NCI-H1436 treated with DMSO at 0.1 percent for 48 hours (cell line): Measurements from ENCODE around the gene DKK3.

Experiments used
- DNase-seq: peaks from one replicate; lab custom pipeline; 2025; lab: John Stamatoyannopoulos, UW

DKK3 gene

GRCh38 chr11:11967669-11968510, 40.5 kb downstream of the DKK3 start:
- DNase-seq: no peak

DNA sequence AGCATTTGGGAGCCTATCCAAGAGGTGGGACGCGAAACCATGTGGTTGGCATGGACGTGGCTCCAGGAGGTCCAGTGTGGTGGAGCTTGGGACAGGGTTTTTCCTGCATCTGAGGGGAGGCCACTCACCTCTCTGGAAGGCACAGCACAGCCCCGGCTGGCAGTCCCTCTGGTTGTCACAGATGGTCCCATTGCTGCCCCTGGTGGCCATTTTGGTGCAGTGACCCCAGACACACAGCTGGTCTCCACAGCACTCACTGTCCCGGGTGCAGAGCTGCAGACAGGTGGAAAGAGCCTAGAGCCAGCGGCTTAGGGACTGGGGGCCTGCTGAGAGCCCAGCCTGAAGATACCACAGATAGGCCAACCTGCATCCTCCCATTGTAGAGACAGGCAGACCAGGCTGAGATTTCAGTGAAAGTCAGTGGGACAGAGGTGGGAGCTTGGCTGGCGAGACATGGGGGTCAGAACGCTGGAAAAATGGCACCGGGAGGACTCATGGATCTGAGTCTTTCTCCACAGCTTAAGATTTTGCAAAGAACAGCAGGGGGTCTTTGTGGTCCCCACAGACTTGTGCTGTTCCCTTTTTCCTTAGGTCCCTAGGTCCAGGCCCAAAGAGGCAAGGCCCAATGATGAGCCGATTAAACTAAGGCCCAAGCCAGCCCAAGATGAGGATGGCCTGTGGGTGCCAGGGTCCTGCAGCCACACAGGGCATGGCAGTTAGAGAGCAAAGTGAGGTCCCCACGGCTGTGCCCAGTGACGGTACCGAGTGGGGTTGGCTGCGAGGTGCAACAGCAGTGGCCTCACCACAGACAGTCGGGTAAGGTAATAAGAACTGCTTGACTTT, 41.4 kb downstream of the DKK3 start:
- no peak for DNase-seq

GRCh38 chr11:11966354-11966741, 42.1 kb downstream of the DKK3 start:
- DNase-seq: no peak

GRCh38 chr11:11965656-11966353, 42.6 kb downstream of the DKK3 start:
- no peak for DNase-seq

- DNase-seq: no peak
Measured at GRCh38 chr11:11965192-11965591, 43.2 kb downstream of the DKK3 start.

GRCh38 chr11:11964774-11965150, 43.7 kb downstream of the DKK3 start:
- DNase-seq: no peak

DNA sequence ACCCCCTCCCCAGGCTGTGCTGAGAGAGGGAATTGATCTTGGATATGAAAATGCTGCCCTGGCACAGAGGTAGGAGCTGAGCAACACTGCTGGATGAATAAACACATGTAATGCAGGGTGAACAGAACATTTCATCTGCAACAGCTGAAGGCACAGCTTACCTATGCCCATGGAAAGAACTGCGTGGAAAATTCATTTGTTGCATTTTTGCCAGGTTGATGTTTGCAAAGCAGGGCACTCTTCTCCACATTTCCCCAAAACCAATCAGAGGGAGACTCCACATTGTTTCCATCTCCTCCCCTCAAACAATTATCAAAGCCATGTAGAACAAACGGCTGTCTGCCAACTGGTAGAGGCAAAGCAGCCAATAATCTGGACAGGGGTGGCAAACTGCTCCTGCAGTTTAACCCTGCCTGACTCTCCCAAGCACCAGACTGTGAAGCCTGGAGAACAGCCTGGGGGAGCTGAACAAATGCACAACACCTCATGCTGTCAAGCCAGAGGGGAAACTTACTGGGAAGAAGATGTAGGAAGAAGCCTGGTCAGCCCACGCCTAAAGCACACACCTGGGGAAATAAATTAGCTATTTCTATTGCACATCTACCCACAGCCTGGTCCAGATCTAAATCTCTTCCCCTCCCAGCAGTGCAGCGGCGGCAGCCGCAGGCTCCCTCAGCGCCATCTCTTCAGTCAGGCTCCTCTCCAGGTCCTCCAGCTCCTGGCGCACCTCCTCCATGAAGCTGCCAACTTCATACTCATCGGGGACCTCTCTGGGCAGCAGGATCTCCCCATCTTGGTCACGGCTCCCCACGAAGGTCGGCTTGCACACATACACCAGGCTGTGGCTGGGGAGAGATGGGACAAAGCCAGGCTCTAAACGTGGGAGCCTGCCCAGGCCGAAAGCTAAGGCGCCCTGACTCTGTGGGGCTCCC, 44.3 kb downstream of the DKK3 start:
- no peak for DNase-seq

DNA sequence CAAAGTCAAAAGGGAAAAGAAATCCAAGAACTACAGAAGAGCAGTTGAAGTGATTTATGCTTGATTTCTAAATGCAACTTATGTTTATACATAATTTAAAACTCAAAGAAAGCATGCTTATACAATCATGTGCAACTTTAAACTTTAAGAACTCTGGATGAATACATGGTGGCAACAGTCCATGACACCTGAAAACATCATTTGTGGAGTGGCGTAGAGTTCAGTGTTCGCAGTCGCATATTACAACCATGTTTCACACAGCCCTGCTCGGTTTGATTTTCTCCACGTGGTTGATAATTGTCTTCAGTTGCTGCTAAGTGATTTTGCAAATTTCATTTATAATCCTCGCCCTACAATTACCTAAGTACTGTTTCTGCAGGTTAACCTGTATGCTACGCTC, 45.4 kb downstream of the DKK3 start:
- DNase-seq: no peak

GRCh38 chr11:11961399-11962028, 46.9 kb downstream of the DKK3 start:
- no peak for DNase-seq

DNA sequence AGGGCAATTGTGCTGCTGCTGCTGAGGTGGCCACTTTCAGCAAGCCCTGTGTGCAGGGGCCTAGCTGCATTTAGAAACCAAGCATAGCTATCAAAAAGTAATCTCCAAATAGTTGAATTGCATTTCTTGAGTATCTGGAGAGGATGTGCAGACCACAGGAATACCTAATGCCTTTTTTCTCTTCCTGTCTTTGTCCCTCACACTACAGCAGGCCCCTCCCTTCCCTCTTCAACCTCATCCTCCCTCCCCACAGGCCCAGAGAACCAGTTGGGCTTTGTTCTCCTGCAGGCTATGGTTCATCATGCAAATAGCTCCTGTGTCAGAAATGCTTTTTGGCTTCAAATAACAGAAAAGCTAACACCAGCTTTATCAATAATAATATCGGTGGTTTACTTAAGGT, 47.7 kb downstream of the DKK3 start:
- no peak for DNase-seq

- no peak for DNase-seq
Measured at GRCh38 chr11:11959601-11960000, 48.8 kb downstream of the DKK3 start.

GRCh38 chr11:11958403-11959231, 49.8 kb downstream of the DKK3 start:
- DNase-seq: no peak

- DNase-seq: no peak
Measured at GRCh38 chr11:11956006-11956405, 52.4 kb downstream of the DKK3 start.

GRCh38 chr11:11952036-11952435, 56.4 kb downstream of the DKK3 start:
- no peak for DNase-seq

- DNase-seq: no peak
Measured at GRCh38 chr11:11949482-11949881, 58.9 kb downstream of the DKK3 start.

GRCh38 chr11:11948242-11948947, 60.0 kb downstream of the DKK3 start:
- DNase-seq: no peak

DNA sequence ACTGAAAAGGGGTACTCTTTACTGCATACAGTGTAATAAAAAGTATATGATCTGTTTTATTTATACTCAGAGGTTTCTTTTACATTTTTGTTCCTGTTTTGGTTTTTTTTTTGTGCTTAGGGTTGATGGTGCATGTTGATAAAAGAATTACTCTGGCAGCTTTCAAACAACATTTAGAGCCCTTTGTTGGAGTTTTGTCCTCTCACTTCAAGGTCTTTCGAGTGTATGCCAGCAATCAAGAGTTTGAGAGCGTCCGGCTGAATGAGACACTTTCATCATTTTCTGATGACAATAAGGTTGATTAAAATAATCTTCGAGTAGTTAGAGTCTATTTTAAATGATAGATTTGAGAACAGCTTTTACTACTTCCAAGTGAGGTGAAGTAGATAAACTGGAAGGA, 60.6 kb downstream of the DKK3 start:
- DNase-seq: no peak

- no peak for DNase-seq
Measured at GRCh38 chr11:11946878-11947277, 61.5 kb downstream of the DKK3 start.

DNA sequence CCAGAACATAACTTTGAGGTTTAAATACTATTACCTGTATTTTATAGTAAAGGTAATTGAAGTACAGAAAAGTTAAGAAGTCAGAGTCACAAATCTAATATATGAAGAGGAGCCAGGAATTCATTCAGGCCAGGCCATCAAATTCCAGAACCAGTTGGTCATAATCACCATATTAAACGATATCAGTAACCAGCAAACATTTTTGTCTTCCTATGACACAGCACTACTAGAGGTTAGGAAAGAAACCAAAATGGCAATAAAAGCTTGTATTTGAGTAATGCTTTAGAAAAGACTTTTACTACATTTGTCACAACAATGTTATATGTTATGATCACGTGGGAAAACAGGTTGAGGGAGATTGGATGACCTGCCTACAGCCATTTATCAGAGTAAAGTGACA, 62.2 kb downstream of the DKK3 start:
- DNase-seq: no peak

DNA sequence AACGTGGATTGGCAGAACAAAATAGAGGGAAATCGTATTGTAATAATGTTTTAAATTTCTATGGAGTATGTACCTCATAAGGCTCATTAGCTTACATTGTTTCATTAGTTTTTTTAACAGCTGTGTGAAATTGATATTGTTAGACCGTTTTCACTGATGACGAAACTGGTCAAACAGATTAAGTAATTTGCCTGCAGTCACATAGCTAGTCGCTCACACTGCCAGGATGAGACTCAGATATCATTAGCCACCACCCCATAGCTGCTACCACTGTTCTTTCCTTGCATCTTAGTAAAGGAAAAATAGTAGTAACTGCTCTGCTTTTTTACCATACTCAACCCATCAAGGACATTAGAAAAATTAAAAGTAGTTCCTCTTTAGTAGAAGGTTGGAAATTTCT, 64.0 kb downstream of the DKK3 start:
- DNase-seq: no peak
